Ascending aorta (tissue), 2 donors: ENCODE measurements around the gene UBE2O. TPM values are rescaled to one million over a fixed set of nuclear protein-coding genes. Genes with fewer than 3 reads are reported as not detected.

ENCODE experiments used
- DNase-seq, 2 donors: peaks; one replicate each; pipeline ENCODE4 v3.0.0-alpha.2; 2019; ENCODE audit warnings: low spot score in 2 of 2
- H3K27ac ChIP-seq, 2 donors: fragments of 200-600 bp; sonication (generic); one replicate each; pipeline ENCODE4 v1.5.1; 2016 to 2017; ENCODE audit warnings: mild to moderate bottlenecking in 1 of 2
- H3K27me3 ChIP-seq: fragments of 200-600 bp; sonication (generic); one replicate; pipeline ENCODE4 v1.5.1; 2017
- H3K36me3 ChIP-seq, 2 donors: fragments of 200-600 bp; sonication (generic); one replicate each; pipeline ENCODE4 v1.5.1; 2016
- H3K4me1 ChIP-seq, 2 donors: fragments of 200-600 bp; sonication (generic); one replicate each; pipeline ENCODE4 v1.5.1; 2016 to 2017; ENCODE audit warnings: mild to moderate bottlenecking in 1 of 2
- H3K4me3 ChIP-seq, 2 donors: fragments of 200-600 bp; sonication (generic); one replicate each; pipeline ENCODE4 v1.5.1; 2016 to 2017; ENCODE audit warnings: mild to moderate bottlenecking in 1 of 2
- H3K9me3 ChIP-seq, 2 donors: fragments of 200-600 bp; sonication (generic); one replicate each; pipeline ENCODE4 v1.5.1; 2016
- intact Hi-C: fragments of 100-400 bp; cut with DNase I; formaldehyde crosslinking; loops from one replicate; pipeline ENCODE4 v1.15.1; 2023
- total RNA-seq: library from RNA; depleted of rRNA; stranded (reverse); fragments of >200 nt; gene quantifications from one replicate; pipeline ENCODE4 v1.1.0, GENCODE V29; 2016
- TF ChIP-seq, protein P1 (sequence below), 3 experiments: fragments of 200-600 bp in 2 of 3; fragments of 450-650 bp in 1 of 3; sonication (generic) in 2 of 3; IDR thresholded peaks; one replicate each; pipeline ENCODE4 v1.5.1; 2016 to 2019; ENCODE audit warnings: antibody characterized with exemption in 3 of 3, mild to moderate bottlenecking in 1 of 3, moderate library complexity in 1 of 3

Gene UBE2O
- total RNA-seq, 1 donor from 2014 or later, result 19.6 TPM

DNA sequence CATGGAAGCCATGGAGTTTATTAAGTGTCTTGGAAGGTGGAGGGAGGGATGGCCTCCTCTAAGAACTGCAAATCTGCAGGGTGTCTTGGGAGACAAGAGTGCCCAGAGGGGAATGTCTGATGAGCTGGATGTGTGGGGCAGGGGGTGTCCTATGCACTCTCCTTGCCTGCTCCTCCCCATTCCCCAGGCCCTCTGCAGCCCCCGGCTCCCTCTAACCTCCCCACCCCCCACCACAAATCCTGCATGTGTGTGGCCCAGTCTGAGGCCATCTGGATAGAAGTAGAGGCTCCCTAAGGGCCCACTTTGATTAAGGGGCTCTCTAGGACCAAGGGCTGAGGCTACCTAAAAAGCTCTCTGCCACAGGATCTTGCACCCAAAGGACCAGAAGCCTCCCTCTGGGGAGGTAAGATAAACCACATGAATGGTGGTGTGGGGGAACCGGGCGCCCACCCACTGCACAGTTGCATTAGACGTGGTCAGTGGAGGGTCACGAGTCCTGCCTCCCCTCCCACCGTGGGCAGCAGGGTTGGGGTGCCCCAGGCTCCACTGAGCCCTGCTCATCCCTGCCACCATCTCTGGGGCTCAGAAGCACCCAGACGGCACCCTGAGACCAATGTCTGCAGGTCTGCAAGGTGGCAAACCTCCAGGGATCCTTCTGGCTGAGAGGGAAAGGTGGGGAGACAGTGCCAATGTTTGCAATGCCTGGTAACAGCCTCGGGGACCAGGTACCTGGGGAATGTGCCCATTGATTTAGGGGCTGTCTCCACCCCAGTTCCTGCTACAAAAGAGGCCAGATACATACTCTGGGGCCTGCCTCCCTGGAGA lies 15.1 kb upstream of the UBE2O start:
- intact Hi-C loops, result no loop called here
- H3K9me3 ChIP-seq, result no peaks in the 10 kb centered on the region
- H3K27ac ChIP-seq, result no peak overlapping the region
- H3K4me1 ChIP-seq, result peaks cover 0 to 2% of the 10 kb centered on the region in 2 donors
- TF ChIP-seq, protein P1, sequence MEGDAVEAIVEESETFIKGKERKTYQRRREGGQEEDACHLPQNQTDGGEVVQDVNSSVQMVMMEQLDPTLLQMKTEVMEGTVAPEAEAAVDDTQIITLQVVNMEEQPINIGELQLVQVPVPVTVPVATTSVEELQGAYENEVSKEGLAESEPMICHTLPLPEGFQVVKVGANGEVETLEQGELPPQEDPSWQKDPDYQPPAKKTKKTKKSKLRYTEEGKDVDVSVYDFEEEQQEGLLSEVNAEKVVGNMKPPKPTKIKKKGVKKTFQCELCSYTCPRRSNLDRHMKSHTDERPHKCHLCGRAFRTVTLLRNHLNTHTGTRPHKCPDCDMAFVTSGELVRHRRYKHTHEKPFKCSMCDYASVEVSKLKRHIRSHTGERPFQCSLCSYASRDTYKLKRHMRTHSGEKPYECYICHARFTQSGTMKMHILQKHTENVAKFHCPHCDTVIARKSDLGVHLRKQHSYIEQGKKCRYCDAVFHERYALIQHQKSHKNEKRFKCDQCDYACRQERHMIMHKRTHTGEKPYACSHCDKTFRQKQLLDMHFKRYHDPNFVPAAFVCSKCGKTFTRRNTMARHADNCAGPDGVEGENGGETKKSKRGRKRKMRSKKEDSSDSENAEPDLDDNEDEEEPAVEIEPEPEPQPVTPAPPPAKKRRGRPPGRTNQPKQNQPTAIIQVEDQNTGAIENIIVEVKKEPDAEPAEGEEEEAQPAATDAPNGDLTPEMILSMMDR (IDR thresholded peaks at IDR 0.05), result no peak
- H3K36me3 ChIP-seq, result peaks cover 4 to 7% of the 10 kb centered on the region in 2 donors
- no peaks in the 10 kb centered on the region for H3K27me3 ChIP-seq
- H3K4me3 ChIP-seq, result no peak overlapping the region
- DNase-seq, result no peak

DNA sequence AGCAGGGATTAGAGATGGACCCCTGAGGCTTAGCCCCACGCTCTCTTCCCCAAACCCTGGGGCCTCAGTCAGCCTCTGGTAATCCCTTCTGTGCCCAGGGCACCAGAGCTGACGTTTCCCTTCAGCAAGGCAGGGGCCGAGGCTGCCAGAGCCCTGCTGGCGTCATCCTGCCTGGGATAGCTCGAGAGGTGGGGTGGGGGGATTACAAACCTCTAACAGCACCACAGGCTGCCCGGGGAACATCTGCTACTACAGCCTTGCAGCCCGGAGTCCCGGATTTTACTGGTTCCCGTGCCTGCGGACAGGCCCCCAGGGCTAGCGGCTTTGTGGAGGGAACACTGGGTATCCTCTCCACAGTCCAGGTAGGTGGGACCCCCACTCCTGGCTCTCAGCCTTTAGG lies 14.4 kb upstream of the UBE2O start, which contains the start of gene AANAT:
Gene AANAT, plus strand, starts transcription at position 238 of the 400 bp plus-strand sequence. CDS start 1,144 bp downstream, outside the sequence.
- intact Hi-C loops, result no loop called here
- Histone ChIP-seq H3K36me3 (peaks cover 0 to 3% of the 10 kb centered on the region in 2 donors), H3K4me1 (peaks cover 0 to 2% of the 10 kb centered on the region in 2 donors), H3K27me3 (no peaks in the 10 kb centered on the region), H3K4me3 (no peak within 1 kb of the TSS), H3K27ac (no peak within 1 kb of the TSS), H3K9me3 (no peaks in the 10 kb centered on the region)
- TF ChIP-seq, protein P1 (IDR thresholded peaks at IDR 0.05), result no peak
- DNase-seq, result no peak

DNA sequence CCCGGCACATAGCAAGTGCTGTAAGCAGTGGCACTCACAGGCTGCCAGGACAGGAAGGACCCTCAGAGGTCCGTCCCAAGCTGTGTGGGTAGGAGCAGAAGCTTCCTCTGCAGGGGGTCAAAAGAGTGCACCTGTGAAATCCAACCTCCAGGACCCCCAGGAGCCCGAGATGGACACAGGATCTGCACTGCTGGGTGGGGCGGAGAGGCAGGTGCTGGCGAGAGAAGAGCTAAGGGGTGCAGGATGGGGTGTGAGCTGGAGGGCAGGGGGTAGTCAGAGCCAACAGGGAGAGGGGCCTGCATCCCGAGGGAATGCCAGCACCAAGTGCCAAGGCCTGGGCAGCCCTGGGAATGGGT lies 13.8 kb upstream of the UBE2O start:
- peaks cover 0 to 2% of the 10 kb centered on the region in 2 donors for H3K4me1 ChIP-seq
- H3K9me3 ChIP-seq, result no peaks in the 10 kb centered on the region
- intact Hi-C loops, result loop anchor here (1.0 kb wide), 1 partner anchor 40 kb away; no protein-coding TSS in a partner anchor
- TF ChIP-seq, protein P1 (IDR thresholded peaks at IDR 0.05), result no peak
- H3K4me3 ChIP-seq, result no peak overlapping the region
- H3K27me3 ChIP-seq, result no peaks in the 10 kb centered on the region
- no peak for DNase-seq
- no peak overlapping the region for H3K27ac ChIP-seq
- H3K36me3 ChIP-seq, result no peaks in the 10 kb centered on the region

DNA sequence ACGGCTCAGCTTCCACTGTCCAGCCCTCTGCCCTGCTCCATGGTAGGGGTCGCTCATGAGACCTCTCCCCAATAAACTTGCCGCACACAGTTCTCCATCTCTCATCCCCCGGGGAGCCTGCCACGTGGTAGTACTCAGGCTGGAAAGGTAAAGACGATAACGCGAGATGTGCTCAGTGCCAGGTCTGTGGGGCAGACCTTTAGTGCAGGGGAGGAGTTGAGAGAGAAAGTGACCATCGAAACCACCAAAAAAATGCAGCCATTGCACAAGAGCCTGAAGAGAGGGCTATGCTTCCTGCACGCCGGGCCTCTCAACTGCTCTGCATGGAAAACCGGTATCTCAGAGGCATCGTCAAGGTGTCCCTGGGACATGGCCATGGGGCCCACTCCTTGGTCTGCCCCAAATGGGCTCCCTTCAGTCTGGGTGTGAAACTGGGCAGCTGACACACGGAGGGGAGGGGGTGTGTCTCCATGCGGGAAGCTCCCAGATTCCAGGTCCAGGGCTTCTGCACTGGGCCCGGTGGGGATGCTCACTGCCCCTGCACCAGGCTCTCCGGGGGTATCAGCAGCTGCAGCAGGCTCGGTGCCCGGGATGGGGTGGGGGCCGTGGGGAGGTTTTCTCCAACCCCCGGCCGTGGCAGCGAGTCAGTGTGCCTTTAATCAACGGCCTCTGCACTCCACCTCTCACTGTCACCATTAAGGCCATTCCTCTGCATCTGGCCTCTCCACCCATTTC lies 9.8 kb upstream of the UBE2O start:
- H3K36me3 ChIP-seq, result no peaks in the 10 kb centered on the region
- no peak overlapping the region for H3K27ac ChIP-seq
- H3K9me3 ChIP-seq, result no peaks in the 10 kb centered on the region
- DNase-seq, result no peak
- no peaks in the 10 kb centered on the region for H3K27me3 ChIP-seq
- intact Hi-C loops, result no loop called here
- H3K4me1 ChIP-seq, result peaks cover 0 to 2% of the 10 kb centered on the region in 2 donors
- TF ChIP-seq, protein P1 (IDR thresholded peaks at IDR 0.05), result no peak
- no peak overlapping the region for H3K4me3 ChIP-seq

DNA sequence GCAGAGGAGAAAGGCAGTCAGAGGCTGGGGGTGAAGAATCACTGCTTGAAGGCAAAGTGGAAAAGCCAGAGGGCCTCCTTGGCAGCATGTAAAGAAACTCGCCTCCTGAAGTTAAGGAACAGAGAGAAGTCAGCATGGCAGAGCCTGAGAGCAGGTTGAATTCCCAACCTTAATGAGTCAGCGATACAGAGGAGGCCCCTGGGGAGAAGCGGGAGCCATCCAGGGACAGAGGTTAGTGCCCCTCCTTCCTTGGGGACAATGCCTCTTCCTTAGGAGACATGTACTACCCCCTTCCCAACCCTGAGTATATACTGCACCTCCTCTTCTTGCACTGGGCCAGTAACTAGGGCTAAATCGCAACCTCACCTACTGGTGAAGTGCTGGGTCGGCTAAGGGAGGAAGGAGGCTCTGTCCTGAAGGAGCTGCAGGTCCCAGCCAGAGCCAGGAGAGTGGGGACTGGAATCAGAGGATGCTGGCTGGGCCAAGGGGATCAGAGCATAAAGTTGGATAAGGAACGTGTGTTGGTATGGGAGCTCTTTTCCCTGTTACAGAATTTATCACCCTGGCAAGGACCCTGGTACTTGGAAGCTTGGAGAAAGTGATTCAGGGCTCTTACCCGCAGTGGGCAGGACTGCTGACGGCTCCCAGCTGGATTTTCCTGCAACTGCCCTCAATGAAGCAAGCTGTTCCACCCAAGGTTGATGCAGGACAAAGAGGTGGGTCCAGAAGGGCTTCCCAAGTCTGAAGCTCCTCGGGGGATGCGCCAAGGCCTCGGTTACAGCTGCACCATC lies 9.0 kb upstream of the UBE2O start:
- TF ChIP-seq, protein P1 (IDR thresholded peaks at IDR 0.05), result no peak
- intact Hi-C loops, result no loop called here
- no peaks in the 10 kb centered on the region for H3K36me3 ChIP-seq
- no peaks in the 10 kb centered on the region for H3K27me3 ChIP-seq
- H3K9me3 ChIP-seq, result no peaks in the 10 kb centered on the region
- H3K4me1 ChIP-seq, result peaks cover 0 to 2% of the 10 kb centered on the region in 2 donors
- H3K4me3 ChIP-seq, result no peak overlapping the region
- DNase-seq, result no peak
- no peak overlapping the region for H3K27ac ChIP-seq
